ENCODE measurements around the gene TSR1. TPM values are rescaled to one million over a fixed set of nuclear protein-coding genes. Genes with fewer than 3 reads are reported as not detected.

TSR1 gene
- polyA plus RNA-seq, 1 of the 3 experiments (the other 2 are of a cell fraction), result 26.7 TPM

DNA sequence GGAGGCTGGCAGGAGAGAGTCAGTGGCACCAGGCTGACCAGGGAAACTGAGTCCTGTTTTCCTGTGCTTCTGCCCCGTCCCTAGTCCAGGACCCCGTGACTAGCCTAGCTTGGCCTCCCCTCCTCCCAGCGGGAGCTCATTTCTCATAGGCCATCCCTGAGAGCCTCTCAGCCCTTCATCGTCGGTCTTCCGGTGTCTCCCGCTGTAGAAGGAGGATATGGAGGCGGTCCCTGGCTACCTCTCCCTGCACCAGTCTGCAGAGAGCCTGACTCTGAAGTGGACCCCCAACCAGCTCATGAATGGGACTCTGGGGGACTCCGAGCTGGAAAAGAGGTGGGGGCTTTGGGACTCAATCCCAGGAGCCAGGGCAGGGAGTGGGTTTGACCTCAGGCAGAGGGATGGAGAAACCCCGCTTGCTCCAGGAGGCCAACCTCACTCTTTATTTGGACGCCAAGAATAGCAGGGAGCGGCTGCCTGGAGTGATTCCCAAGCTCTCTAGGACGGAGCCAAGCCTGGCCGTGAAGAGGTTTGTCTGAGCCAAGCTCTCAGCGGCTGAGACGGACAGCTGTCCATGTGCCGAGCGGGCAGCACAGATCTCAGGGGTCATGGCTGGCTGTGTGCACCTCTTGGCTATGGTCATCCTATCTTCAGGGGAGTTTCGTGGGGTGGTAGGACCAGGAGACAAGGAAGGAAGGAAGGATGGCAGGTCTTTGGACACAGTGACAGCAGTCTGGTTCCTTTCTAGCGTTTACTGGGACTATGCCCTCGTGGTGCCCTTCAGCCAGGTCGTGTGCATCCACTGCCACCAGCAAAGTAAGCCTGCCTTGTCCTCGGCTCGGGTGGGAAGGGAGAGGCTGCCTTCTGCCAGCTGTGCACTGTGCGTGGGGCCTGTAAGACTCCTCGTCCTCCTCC is 27.9 kb upstream of the TSR1 start:
- WGBS (ENCODE audit: low lambda C conversion rate), result 88% methylated on average over 12 of the region's 26 CpGs
- no peak for DNase-seq
- POLR2A ChIA-PET, result no interaction called here

More for the DNA sequence above, 27.9 kb upstream of the TSR1 start:
- Histone ChIP-seq H2AFZ (ENCODE audit: low read depth) (no peak overlapping the region), H3K9me2 (no peaks in the 10 kb centered on the region), H3K9ac (no peak overlapping the region), H3K27ac (ENCODE audit: low read depth in 2 of 2, low read length in 1 of 2) (no peak overlapping the region), H3K4me1 (ENCODE audit: control insufficient read depth in 1 of 2, insufficient read depth in 2 of 2, low read depth in 1 of 2, low read length in 1 of 2) (peaks cover 1 to 7% of the 10 kb centered on the region in 2 experiments; a peak in 2 of 4 replicates), H3K4me2 (no peak overlapping the region), H3F3A (replicated peaks; ENCODE audit: insufficient read depth) (no peaks in the 10 kb centered on the region), H4K20me1 (ENCODE audit: insufficient read depth) (peaks cover 12% of the 10 kb centered on the region), H3K79me2 (ENCODE audit: insufficient read depth) (no peaks in the 10 kb centered on the region), H3K36me3 (replicated peaks in 1 of 2; ENCODE audit: control insufficient read depth in 1 of 2, insufficient read depth in 2 of 2, low read length in 1 of 2) (peaks cover 0 to 57% of the 10 kb centered on the region in 2 experiments), H3K4me3 (ENCODE audit: low read depth in 2 of 2, low read length in 1 of 2) (no peak overlapping the region), H3K9me3 (no peaks in the 10 kb centered on the region), H3K27me3 (ENCODE audit: insufficient read depth) (no peaks in the 10 kb centered on the region)
- TF ChIP-seq RAD21 (IDR thresholded peaks at IDR 0.05; ENCODE audit: low read length) (no peak), RCOR1 (IDR thresholded peaks at IDR 0.05; ENCODE audit: low read length) (no peak), GABPA (IDR thresholded peaks at IDR 0.05; ENCODE audit: low read depth) (no peak), RFX5 (IDR thresholded peaks at IDR 0.05; ENCODE audit: low read length) (no peak), ELF1 (IDR thresholded peaks at IDR 0.05) (no peak), GATA2 (CRISPR knock-in tag; IDR thresholded peaks at IDR 0.05) (no peak), POLR2AphosphoS5 (IDR thresholded peaks at IDR 0.05; ENCODE audit: low read depth, low read length) (no peak), MEF2A (IDR thresholded peaks at IDR 0.05; ENCODE audit: borderline replicate concordance, low read depth) (no peak), FOXJ3 (CRISPR knock-in tag; IDR thresholded peaks at IDR 0.05) (no peak), TEAD4 (IDR thresholded peaks at IDR 0.05; ENCODE audit: borderline replicate concordance, insufficient read depth) (no peak), ZBTB33 (IDR thresholded peaks at IDR 0.05; ENCODE audit: borderline replicate concordance, low read depth) (no peak), NRF1 (IDR thresholded peaks at IDR 0.05; ENCODE audit: low read depth, low read length) (no peak), JUND (IDR thresholded peaks at IDR 0.05) (no peak), SIN3A (IDR thresholded peaks at IDR 0.05; ENCODE audit: borderline replicate concordance, low read depth, low read length) (no peak), FOXM1 (IDR thresholded peaks at IDR 0.05; ENCODE audit: low read depth) (no peak)
- TF ChIP-seq, protein P1, sequence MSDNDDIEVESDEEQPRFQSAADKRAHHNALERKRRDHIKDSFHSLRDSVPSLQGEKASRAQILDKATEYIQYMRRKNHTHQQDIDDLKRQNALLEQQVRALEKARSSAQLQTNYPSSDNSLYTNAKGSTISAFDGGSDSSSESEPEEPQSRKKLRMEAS (IDR thresholded peaks at IDR 0.05; ENCODE audit: low read depth), result no peak
- TF ChIP-seq, protein P2, sequence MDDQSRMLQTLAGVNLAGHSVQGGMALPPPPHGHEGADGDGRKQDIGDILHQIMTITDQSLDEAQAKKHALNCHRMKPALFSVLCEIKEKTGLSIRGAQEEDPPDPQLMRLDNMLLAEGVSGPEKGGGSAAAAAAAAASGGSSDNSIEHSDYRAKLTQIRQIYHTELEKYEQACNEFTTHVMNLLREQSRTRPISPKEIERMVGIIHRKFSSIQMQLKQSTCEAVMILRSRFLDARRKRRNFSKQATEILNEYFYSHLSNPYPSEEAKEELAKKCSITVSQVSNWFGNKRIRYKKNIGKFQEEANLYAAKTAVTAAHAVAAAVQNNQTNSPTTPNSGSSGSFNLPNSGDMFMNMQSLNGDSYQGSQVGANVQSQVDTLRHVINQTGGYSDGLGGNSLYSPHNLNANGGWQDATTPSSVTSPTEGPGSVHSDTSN (IDR thresholded peaks at IDR 0.05), result no peak
- CTCF ChIA-PET, result interaction anchor here (1.7 to 26.4 kb wide), 4 partner anchors 11 to 45 kb away, joined by 7 to 654 read pairs (median 74); partner anchors contain the start of gene MNT

Data from SK-N-SH (cell line).